K562 (cell line): ENCODE measurements around the gene METAP1. TPM values are rescaled to one million over a fixed set of nuclear protein-coding genes. Genes with fewer than 3 reads are reported as not detected.

Experiments
- PML ChIP-seq: IDR thresholded peaks from 2 replicates; pipeline ENCODE4 v1.6.1; 2012; ENCODE audit warnings: low read length, inconsistent platforms
- RERE ChIP-seq: sonication (generic); formaldehyde crosslinking; IDR thresholded peaks from 2 replicates; pipeline ENCODE4 v1.8.0; 2023; ENCODE audit warnings: missing genetic modification reagents, mild to moderate bottlenecking, borderline replicate concordance
- ZBTB40 ChIP-seq, 2 experiments: fragments of 450-650 bp in 1 of 2; sonication (generic) in 1 of 2; formaldehyde crosslinking in 1 of 2; IDR thresholded peaks; 2 replicates each; pipeline versions ENCODE4 v1.7.1 to v1.9.0; 2016 to 2022; ENCODE audit warnings: inconsistent platforms in 1 of 2, mild to moderate bottlenecking in 1 of 2, missing genetic modification reagents in 1 of 2
- ZNF407 ChIP-seq: fragments of 450-650 bp; IDR thresholded peaks from 2 replicates; pipeline ENCODE4 v1.6.1; 2016; ENCODE audit warnings: low read depth
- polyA plus RNA-seq, 8 experiments: library from polyadenylated mRNA; depleted of rRNA in 4 of 8; stranded (reverse) in 5 of 8; unstranded in 3 of 8; fragments of >200 nt; fragmentation: Nextera tagmentation in 2 of 8; fragmentation: Illumina TruSeq in 1 of 8; extraction: Ambion mirVana in 2 of 8; extraction: Trizol in 1 of 8; gene quantifications; 2 replicates each; pipeline versions ENCODE4 v1.2.1 to v1.2.3, GENCODE V29; 2011 to 2014; ENCODE audit warnings: inconsistent platforms in 1 of 8, missing spikeins in 1 of 8
- total RNA-seq, 7 experiments: library from RNA; depleted of rRNA in 6 of 7; stranded (reverse); fragments of >200 nt in 6 of 7; fragmentation: Illumina TruSeq in 2 of 7; extraction: Trizol in 2 of 7; gene quantifications; 2 replicates each; pipeline versions ENCODE4 v1.2.1 to v1.2.3, GENCODE V29; 2011 to 2021; ENCODE audit warnings: low replicate concordance in 1 of 7

Gene METAP1
- total and polyA plus RNA-seq, 9 of the 15 experiments (the other 6 are each of a cell fraction or from before 2014, with no cell fraction given): 31.4 to 77.6 (median 59.5) TPM

DNA sequence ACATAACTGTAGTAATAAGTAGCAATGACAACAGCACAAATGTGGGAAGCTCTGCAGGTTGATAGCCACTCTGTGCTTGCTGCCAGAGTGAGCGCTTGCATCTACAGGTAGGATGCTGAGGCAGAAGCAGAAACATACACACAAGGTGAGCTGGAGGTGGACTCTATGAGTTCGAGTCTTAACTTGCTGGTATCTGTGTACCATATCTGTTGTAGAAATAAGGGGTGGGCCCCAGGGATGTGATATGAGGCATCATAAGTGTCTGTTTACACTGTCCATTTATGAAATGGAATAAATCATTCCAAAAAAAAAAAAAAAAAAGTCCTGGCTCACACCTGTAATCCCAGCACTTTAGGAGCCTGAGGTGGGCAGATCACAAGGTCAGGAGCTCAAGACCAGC, 33.8 kb upstream of the METAP1 start (continued):
- TF ChIP-seq ZBTB40 (IDR thresholded peaks at IDR 0.05): no peak
- no peak for TF ChIP-seq ZBTB40 (CRISPR knock-in tag; IDR thresholded peaks at IDR 0.05)
- no peak for TF ChIP-seq RERE (CRISPR knock-in tag)
- no peak for TF ChIP-seq PML
- TF ChIP-seq ZNF407: no peak
